Muscle layer of colon (tissue), 2 donors: ENCODE results near the gene HDDC2.
"Not testable (repeated sequence)": the region's sequence is repeated elsewhere in the genome, so short reads cannot be mapped to it uniquely, and the experiment has no call there.

Experiments
- H3K27ac ChIP-seq: one replicate; pipeline ENCODE4 v1.7.0; 2013; ENCODE audit warnings: low read depth, mild to moderate bottlenecking, low read length, moderate library complexity
- H3K27me3 ChIP-seq, 2 donors: one replicate each; pipeline ENCODE4 v1.7.0; 2013; ENCODE audit warnings: low read length in 2 of 2, mild to moderate bottlenecking in 2 of 2; ENCODE audit not compliant: insufficient read depth in 2 of 2, control insufficient read depth in 1 of 2
- H3K36me3 ChIP-seq: one replicate; pipeline ENCODE4 v1.7.0; 2013; ENCODE audit warnings: mild to moderate bottlenecking, low read length; ENCODE audit not compliant: insufficient read depth
- H3K4me1 ChIP-seq: one replicate; pipeline ENCODE4 v1.7.0; 2013; ENCODE audit warnings: mild to moderate bottlenecking, low read length; ENCODE audit not compliant: insufficient read depth
- H3K4me3 ChIP-seq, 2 donors: one replicate each; pipeline ENCODE4 v1.7.0; 2013; ENCODE audit warnings: low read length in 2 of 2, low read depth in 1 of 2, mild to moderate bottlenecking in 1 of 2, moderate library complexity in 1 of 2
- H3K9ac ChIP-seq: one replicate; pipeline ENCODE4 v1.7.0; 2013; ENCODE audit warnings: low read length
- H3K9me3 ChIP-seq: one replicate; pipeline ENCODE4 v1.7.0; 2013; ENCODE audit warnings: mild to moderate bottlenecking, low read length
- donor health status: abdominal sarcoma.
- donor health status: Adenocarcinoma of cecum.

HDDC2 gene

DNA sequence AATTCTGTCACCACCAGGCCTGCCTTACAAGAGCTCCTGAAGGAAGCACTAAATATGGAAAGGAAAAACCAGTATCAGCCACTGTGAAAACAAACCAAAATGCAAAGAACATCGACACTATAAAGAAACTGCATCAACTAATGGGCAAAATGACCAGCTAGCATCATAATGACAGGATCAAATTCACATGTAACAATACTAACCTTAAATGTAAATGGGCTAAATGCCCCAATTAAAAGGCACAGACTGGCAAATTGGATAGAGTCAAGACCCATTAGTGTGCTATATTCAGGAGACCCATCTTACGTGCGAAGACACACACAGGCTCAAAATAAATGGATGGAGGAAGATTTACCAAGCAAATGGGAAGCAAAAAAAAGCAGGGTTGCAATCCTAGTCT, 19.3 kb downstream of the HDDC2 start:
- not testable (repeated sequence) for H3K4me3 ChIP-seq, H3K9ac ChIP-seq, H3K9me3 ChIP-seq, H3K4me1 ChIP-seq, H3K27ac ChIP-seq, H3K27me3 ChIP-seq
- H3K36me3 ChIP-seq = peaks cover 12% of the 10 kb centered on the region

DNA sequence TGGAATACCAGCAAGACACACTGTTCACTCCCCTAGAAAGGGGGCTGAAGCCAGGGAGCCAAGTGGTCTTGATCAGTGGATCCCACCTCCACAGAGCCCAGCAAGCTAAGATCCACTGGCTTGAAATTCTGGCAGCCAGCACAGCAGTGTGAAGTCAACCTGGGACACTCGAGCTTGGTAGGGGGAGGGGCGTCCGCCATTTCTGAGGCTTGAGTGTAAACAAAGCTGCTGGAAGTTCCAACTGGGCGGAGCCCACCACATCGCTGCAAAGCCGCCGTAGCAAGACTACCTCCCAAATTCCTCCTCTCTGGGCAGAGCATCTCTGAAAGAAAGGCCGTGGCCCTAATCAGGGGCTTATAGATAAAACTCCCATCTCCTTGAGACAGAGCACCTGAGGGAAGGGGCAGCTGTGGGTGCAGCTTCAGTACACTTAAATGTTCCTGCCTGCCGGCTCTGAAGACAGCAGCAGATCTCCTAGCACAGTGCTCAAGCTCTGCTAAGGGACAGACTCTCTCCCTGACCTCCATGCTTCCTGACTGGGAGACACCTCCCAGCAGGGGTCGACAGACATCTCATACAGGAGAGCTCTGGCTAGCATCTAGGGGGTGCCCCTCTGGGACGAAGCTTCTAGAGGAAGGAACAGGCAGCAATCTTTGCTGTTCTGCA, 21.3 kb downstream of the HDDC2 start:
- not testable (repeated sequence) for H3K4me3 ChIP-seq, H3K9me3 ChIP-seq, H3K9ac ChIP-seq, H3K4me1 ChIP-seq, H3K27me3 ChIP-seq, H3K27ac ChIP-seq
- peaks cover 12% of the 10 kb centered on the region for H3K36me3 ChIP-seq

DNA sequence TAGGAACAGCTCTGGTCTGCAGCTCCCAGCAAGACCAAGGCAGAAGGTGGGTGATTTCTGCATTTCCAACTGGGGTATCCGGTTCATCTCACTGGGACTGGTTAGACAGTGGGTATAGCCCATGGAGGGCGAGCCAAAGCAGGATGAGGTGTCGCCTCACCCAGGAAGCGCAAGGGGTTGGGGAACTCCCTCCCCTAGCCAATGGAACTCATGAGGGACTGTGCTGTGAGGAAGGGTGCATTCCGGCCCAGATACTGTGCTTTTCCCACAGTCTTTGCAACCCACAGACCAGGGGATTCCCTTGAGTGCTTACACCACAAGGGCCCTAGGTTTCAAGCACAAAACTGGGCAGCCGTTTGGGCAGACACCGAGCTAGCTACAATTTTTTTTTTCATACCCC, 21.8 kb downstream of the HDDC2 start:
- no peak overlapping the region for H3K9ac ChIP-seq
- H3K27ac ChIP-seq = no peak overlapping the region
- no peak overlapping the region for H3K4me3 ChIP-seq
- H3K27me3 ChIP-seq = no peaks in the 10 kb centered on the region
- peaks cover 12% of the 10 kb centered on the region for H3K36me3 ChIP-seq
- H3K9me3 ChIP-seq = no peaks in the 10 kb centered on the region
- H3K4me1 ChIP-seq = no peaks in the 10 kb centered on the region

DNA sequence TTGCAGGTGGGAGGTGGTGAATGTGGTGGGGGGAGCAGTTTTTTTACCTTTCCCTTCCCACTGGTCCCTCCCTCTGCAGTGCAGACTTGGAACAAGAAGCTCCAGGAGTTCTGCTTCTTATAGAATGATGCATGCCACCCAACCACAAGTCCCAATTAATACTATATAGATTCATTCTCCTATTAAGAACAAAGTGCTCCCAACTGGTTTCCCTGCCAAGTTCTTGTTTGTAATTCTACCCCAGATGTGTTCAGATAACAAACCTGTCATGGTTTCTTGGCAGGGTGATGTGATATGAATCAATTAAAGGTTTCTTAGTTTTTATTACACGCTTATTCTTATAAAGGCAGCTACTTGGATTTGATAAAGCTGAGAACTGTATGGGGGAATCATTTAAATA, 23.9 kb downstream of the HDDC2 start:
- H3K4me1 ChIP-seq = no peaks in the 10 kb centered on the region
- H3K27ac ChIP-seq = no peak overlapping the region
- H3K4me3 ChIP-seq = no peak overlapping the region
- no peaks in the 10 kb centered on the region for H3K9me3 ChIP-seq
- H3K9ac ChIP-seq = no peak overlapping the region
- H3K36me3 ChIP-seq = peaks cover 12% of the 10 kb centered on the region
- H3K27me3 ChIP-seq = no peaks in the 10 kb centered on the region

DNA sequence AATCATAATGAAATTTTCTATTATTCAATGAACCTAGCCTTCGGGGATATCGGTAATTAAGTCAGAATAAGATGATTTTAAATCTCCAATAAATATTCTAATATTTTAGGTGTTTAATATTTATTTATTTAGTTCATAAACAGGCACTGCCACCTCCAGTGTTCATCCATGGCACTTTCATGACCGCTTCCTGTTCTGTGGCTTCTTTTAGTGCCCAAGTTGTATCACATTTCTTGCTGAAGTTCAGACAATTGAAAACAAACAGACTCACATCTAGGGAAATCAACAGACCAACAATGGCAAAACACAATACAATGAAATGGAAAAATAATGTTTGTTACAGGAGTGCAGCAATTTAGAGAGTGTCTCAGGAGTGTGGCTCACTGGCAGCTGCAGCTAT, 26.0 kb downstream of the HDDC2 start:
- Histone ChIP-seq H3K27ac (no peak overlapping the region), H3K9me3 (no peaks in the 10 kb centered on the region), H3K36me3 (peaks cover 20% of the 10 kb centered on the region), H3K4me1 (no peaks in the 10 kb centered on the region), H3K4me3 (no peak overlapping the region), H3K9ac (no peak overlapping the region), H3K27me3 (no peaks in the 10 kb centered on the region)

DNA sequence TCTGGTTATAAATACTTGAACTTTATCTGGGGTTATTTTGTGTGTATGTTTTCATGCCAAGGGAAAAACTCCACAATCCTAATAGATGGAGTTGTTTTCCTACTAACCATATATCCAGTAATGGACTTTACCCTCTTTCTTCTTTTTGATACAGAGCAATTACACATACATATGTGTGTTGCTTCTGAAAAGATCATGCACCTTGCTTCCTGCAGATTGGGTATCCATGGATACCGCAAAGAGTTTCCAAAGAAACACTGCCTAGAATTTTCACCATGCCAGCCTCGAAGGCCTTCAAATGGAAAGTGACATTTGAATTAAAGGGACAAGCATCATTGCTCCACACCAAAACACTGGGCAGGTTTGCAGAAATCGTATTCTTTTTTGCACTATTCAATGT, 26.8 kb downstream of the HDDC2 start:
- H3K9ac ChIP-seq = no peak overlapping the region
- no peaks in the 10 kb centered on the region for H3K4me1 ChIP-seq
- H3K4me3 ChIP-seq = no peak overlapping the region
- H3K9me3 ChIP-seq = no peaks in the 10 kb centered on the region
- no peak overlapping the region for H3K27ac ChIP-seq
- H3K27me3 ChIP-seq = no peaks in the 10 kb centered on the region
- peaks cover 20% of the 10 kb centered on the region for H3K36me3 ChIP-seq

DNA sequence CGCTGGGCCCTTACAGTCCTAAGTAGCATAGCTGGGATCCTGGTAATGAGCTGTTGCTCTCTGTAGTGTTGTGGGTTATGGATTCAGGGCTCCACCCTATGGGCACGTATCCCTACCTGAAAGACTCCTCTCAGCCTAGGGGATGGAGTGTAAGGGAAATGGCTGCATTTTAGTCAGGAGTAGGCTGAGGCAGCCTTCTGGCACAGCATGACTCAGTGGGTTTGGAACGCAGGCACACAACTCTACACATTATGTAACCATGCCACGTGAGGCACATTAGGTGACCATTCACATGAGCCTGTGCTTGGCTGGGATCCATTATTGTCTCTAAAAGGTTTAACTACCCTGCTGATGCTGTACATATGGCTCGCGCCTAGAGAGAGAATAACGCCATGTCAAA, 27.8 kb downstream of the HDDC2 start:
- H3K4me1 ChIP-seq = no peaks in the 10 kb centered on the region
- H3K4me3 ChIP-seq = no peak overlapping the region
- no peak overlapping the region for H3K27ac ChIP-seq
- no peak overlapping the region for H3K9ac ChIP-seq
- H3K36me3 ChIP-seq = peaks cover 17% of the 10 kb centered on the region
- no peaks in the 10 kb centered on the region for H3K9me3 ChIP-seq
- H3K27me3 ChIP-seq = no peaks in the 10 kb centered on the region

DNA sequence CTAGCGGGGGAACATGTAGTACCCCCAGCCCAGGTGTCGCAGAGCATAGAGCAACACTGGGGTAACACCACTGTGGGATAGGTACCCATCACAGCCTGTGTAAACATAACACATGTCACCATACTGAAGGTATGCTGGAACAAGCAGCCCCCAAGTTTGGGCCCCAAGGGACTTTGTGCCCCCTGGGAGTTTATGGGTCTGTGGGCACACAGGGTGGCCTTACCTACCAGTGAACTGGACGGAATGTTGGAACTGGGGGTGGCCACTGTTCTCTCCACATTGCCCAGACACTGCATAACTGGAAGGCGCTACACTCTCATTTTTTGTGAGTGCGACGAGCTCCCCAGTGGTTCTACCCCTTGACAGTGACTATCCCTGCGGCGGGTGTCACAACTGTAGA, 28.5 kb downstream of the HDDC2 start:
- Histone ChIP-seq H3K27me3 (no peaks in the 10 kb centered on the region), H3K9me3 (no peaks in the 10 kb centered on the region), H3K9ac (no peak overlapping the region), H3K27ac (no peak overlapping the region), H3K4me3 (no peak overlapping the region), H3K36me3 (peaks cover 15% of the 10 kb centered on the region), H3K4me1 (no peaks in the 10 kb centered on the region)

DNA sequence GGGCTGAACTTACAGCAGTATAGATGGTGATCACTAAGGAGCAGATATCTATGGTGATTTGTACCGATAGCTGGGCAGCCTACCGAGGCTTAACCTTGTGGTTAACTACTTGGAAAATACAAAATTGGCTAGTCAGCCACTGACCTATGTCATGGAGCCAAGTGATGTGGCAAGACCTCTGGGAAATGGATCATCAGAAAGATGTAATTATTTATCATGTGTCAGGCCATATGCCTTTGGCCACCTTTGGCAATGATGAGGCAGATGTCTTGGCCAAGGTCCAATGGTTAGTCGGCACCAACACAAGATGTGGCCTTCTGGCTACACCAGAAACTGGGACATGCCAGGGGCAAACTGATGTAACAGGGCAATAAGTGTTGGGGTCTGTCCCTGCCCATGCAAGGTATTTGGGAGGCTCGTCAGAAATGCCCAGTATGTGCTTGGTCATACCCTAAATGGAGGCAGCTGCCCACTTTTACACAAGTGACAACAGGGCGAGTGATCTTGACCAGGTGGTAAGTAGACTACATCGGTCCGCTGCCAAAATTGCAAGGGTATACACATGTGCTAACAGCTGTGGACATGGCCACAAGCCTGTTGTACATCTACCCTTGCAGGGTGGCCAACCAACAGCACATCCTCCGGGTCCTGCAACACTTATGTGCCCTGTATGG, 30.1 kb downstream of the HDDC2 start:
- Histone ChIP-seq H3K9ac (no peak overlapping the region), H3K9me3 (no peaks in the 10 kb centered on the region), H3K4me1 (no peaks in the 10 kb centered on the region), H3K36me3 (peaks cover 15% of the 10 kb centered on the region), H3K4me3 (no peak overlapping the region), H3K27me3 (no peaks in the 10 kb centered on the region), H3K27ac (no peak overlapping the region)

DNA sequence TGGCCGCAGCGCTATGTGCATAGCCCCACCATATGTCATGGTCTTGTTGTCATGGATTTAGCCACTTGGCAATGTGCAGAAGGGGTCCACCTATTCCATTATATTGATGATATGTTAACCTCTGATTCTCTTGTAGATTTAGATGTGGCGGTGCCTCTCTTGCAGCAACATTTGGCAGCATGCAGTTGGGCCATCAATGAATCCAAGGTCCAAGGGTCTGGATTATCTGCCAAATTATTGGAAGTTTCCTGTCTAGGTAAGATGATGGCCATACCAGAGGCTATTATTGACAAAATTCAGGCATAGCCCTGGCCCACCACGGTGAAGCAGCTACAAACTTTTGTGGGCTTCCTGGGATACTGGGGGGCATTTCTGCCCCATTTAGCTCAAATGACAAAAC, 31.4 kb downstream of the HDDC2 start:
- H3K4me3 ChIP-seq = no peak overlapping the region
- H3K27me3 ChIP-seq = no peaks in the 10 kb centered on the region
- H3K9me3 ChIP-seq = no peaks in the 10 kb centered on the region
- no peak overlapping the region for H3K27ac ChIP-seq
- H3K36me3 ChIP-seq = peaks cover 9% of the 10 kb centered on the region
- no peak overlapping the region for H3K9ac ChIP-seq
- H3K4me1 ChIP-seq = no peaks in the 10 kb centered on the region

DNA sequence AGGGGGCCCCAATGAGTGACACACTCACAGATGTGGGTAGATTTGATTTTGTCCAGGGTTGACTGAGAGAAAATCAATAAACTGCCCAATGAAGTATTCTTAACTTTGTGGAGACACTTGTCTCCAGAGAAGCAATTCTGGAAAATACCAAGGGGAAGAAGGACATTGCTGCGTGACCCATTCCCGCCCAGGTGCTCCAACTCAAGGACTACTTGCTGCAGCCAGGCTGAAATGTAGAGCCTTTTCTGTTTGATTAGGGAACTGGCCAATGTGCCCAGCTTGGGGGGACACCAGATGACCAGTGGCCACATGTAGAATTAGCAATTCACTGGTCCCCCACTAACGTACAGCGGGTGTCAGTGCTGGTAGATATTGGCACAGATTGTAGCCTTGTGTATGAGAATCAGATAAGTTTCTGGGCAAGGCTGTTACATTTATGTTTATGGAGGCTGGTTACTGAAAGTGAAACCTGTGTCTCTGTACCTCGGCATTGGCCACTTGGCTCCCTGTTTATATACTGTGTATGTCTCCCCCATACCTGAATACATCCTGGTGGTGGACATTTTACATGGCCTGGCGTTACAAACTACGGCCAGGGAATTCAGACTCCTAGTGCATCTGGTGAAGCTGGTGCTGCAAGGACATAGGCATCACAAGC, 32.3 kb downstream of the HDDC2 start:
- Histone ChIP-seq H3K9ac (no peak overlapping the region), H3K4me3 (no peak overlapping the region)

DNA sequence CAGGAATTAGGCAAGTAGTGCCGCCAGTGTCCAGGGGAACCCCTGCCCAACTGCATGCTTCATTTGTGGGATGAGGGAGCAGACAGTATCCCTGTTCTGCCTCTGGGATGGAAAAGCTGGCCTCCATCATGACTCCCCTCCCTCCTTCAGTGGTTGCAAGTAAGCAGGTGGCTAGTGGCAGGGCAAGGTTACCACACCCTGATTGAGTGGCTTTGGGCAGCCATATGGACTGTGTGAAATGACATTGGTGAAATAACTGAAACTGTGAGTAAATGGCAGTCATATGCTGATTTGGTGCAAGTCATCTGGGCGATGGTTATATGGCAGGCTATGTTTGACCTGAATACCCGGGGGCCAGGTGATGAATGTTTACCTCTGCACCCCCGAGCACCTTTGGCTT, 33.0 kb downstream of the HDDC2 start:
- Histone ChIP-seq H3K27me3 (no peaks in the 10 kb centered on the region), H3K9ac (no peak overlapping the region), H3K36me3 (peaks cover 9% of the 10 kb centered on the region), H3K4me3 (no peak overlapping the region), H3K27ac (no peak overlapping the region), H3K4me1 (no peaks in the 10 kb centered on the region), H3K9me3 (no peaks in the 10 kb centered on the region)

More for the DNA sequence above, 32.3 kb downstream of the HDDC2 start:
- Histone ChIP-seq H3K36me3 (peaks cover 9% of the 10 kb centered on the region), H3K9me3 (no peaks in the 10 kb centered on the region), H3K27me3 (no peaks in the 10 kb centered on the region), H3K27ac (no peak overlapping the region), H3K4me1 (no peaks in the 10 kb centered on the region)
